Raji (cell line): ENCODE measurements around the gene PACRG.

Experiments used
- POLR2A ChIP-seq: IDR thresholded peaks from 2 replicates; pipeline ENCODE4 v1.6.1; 2011; ENCODE audit warnings: low read depth, low read length, control low read depth; ENCODE audit not compliant: insufficient read depth

Gene PACRG

GRCh38 chr6:163226836-163227485 lies 499.2 kb downstream of the PACRG start:
- TF ChIP-seq POLR2A, result no peak

DNA sequence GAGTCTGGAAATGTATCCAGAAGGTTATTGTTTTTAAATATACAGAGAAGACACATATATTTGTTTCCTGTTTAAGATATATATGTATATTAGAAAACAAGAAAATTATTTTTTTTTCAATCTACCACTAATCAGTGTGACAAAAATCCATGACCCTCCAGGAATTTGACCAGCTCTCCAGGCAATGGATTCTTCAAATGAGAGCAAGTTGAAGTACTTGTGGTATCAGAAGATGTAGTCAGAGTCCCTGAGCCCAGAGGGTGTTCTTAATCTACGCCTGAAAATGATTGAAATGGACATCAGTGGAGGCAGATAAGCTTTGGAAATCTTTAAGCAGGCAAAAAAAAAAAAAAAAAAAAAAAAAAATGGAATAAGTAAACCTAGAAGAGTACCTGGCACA lies 500.3 kb downstream of the PACRG start:
- TF ChIP-seq POLR2A, result no peak

GRCh38 chr6:163229050-163229449 lies 501.3 kb downstream of the PACRG start:
- TF ChIP-seq POLR2A, result no peak

DNA sequence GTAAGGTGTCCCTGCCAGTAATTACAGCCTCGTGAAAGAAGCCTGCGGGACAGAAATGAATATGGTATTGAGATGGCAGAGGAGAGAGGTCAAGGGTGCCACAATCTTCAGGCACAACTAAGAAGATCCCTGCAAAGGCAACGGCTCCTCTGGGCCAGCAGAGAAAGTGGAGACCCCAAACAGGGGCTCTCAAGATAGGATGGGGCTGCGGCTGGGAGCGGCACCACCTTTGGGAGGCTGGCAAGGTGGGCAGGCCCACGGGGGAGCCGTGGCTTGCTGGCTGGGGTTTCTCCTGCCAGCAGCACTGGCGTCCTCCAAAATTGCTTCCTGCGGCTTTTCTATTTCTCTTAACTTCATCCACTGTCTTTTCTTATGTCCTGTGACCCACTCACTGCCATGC lies 503.1 kb downstream of the PACRG start:
- no peak for TF ChIP-seq POLR2A

GRCh38 chr6:163231356-163232014 lies 503.7 kb downstream of the PACRG start:
- TF ChIP-seq POLR2A, result no peak

DNA sequence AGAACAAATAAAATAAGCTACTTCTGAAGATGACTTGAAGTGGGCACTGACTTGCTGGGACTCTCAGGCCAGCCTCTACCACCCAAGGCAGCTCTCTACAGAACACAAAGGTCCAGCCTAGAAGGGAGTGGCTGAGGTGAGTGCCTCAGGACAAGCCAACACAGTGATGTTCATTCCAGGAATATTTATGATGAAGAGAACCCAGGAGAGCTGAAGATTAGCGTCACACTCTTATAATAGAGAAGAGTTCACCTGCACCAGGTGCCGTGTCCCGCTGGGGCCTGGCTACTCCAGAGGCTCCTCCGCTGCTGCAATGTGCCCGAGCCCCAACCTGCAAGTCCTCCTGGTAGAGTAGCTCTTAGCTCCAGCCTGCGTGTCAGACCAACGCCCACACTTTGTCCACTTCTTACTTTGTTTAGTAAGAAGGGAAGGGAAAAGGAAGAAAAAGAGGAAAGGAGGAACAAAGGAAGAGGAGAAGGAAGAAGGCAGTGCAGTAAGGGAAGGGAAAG lies 504.3 kb downstream of the PACRG start:
- no peak for TF ChIP-seq POLR2A

- no peak for TF ChIP-seq POLR2A
Measured at GRCh38 chr6:163232649-163233048, 504.9 kb downstream of the PACRG start.

GRCh38 chr6:163237110-163237509 lies 509.3 kb downstream of the PACRG start:
- TF ChIP-seq POLR2A, result no peak

DNA sequence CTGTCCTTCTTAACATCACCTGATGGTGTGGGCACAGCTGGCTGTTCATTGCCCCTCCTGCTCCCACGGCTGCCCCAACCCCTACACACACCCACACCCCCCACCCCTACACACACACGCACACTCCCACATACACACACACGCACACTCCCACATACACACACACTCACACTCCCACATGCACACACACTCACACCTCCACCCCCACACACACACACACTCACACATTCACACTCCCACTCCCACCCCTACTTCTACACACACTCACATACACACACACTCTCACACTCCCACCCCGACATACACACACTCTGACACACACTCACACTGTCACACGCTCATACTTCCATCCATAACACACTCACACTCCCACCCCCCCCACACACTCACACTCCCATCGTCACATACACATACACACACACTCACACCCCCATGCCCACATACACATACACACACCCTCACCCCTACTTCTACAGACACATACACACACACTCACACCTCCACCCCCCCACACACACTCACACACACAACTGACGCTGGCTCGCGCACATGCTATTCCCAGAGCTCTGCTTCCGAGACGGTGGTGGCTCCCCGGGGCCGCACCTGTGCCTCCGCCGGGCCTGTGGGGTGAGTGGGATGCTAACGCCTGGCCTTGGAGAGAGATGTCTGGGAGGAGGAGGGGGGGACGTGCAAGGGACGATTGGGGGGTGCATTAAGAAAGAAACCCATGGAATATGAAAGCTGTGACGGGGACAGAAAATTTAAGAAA lies 512.0 kb downstream of the PACRG start:
- TF ChIP-seq POLR2A, result no peak

DNA sequence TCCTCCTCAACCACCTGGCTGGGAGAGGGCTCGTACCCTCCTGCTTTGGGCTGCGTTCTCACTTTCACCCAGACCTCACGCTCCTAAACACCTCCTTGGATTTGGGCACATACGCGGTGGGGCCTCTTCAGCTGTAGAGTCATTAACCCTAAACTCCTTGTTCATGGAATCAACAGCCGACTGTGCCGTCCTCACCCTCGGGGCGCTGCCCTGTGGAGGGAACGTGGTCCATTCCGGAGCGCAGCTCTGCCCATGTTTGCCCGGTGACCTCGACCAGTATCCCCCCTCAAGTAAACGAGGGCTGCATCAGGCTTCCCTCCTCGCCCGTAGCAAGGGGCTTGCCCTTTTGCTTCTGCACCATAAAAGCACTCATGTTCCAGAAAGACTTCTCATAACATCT lies 512.8 kb downstream of the PACRG start:
- no peak for TF ChIP-seq POLR2A

GRCh38 chr6:163241683-163242082 lies 513.9 kb downstream of the PACRG start:
- TF ChIP-seq POLR2A, result no peak

- no peak for TF ChIP-seq POLR2A
Measured at GRCh38 chr6:163243083-163243482, 515.3 kb downstream of the PACRG start.

DNA sequence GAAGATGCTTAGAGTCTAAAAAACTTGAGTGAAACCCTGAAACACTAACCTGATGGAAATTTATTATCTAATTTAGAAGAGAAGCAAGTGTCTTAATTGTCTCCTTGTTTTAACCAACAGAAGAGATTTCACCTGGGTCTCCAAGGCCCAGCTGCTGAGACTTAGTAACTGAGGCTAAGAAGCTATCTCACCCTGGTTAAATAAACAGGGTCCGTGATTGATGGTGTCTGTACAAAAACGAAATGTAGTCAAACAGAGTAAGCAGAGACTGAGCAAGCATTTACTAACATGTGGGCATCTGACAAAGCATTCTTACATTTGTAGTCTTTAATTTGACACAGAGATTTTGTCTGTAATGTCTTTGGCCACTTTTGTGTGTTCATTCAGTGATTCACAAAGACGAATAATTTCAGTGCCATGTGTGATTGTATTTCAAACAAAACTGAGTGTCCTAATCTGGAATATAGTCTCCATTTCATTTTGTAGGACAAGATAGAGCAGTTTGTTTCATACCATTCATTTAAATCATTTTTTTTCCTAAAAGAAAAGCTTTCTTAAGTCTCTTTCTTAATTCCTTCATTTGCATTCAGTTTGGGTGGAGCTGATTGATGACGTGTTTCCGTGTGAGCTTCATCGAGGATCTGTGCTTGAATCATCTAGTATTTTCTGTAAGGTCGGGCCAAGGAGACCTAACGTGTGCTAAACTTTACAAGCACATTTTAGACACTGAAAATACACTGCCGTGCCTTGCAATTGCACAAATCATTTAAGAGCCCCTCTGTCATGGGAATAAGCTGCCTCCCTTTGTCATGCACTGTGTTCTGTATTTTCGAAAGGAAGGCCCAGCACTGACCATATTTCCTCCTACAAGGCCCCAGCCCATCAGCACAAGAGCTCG lies 516.2 kb downstream of the PACRG start:
- TF ChIP-seq POLR2A, result no peak

- no peak for TF ChIP-seq POLR2A
Measured at GRCh38 chr6:163248051-163248450, 520.3 kb downstream of the PACRG start.

- no peak for TF ChIP-seq POLR2A
Measured at GRCh38 chr6:163249651-163250101, 521.9 kb downstream of the PACRG start.
